CD4-positive, alpha-beta T cell treated with Interleukin-12 subunit alpha and Interleukin-12 subunit beta, for 1 hour (primary cell): ENCODE measurements around the gene GPBAR1.
"Not testable (repeated sequence)": the region's sequence is repeated elsewhere in the genome, so short reads cannot be mapped to it uniquely, and the experiment has no call there.

ENCODE experiments used
- DNase-seq: peaks from one replicate; pipeline ENCODE4 v3.0.0-alpha.2; 2020

Gene GPBAR1

GRCh38 chr2:218311541-218312266 lies 50.9 kb downstream of the GPBAR1 start:
- DNase-seq = not testable (repeated sequence)

GRCh38 chr2:218312267-218312756 lies 51.5 kb downstream of the GPBAR1 start:
- DNase-seq = no peak

GRCh38 chr2:218313356-218313755 lies 52.5 kb downstream of the GPBAR1 start:
- DNase-seq = no peak
